ENCODE results near the gene ACTL10.
"Not testable (repeated sequence)": the region's sequence is repeated elsewhere in the genome, so short reads cannot be mapped to it uniquely, and the experiment has no call there.

Gene ACTL10

DNA sequence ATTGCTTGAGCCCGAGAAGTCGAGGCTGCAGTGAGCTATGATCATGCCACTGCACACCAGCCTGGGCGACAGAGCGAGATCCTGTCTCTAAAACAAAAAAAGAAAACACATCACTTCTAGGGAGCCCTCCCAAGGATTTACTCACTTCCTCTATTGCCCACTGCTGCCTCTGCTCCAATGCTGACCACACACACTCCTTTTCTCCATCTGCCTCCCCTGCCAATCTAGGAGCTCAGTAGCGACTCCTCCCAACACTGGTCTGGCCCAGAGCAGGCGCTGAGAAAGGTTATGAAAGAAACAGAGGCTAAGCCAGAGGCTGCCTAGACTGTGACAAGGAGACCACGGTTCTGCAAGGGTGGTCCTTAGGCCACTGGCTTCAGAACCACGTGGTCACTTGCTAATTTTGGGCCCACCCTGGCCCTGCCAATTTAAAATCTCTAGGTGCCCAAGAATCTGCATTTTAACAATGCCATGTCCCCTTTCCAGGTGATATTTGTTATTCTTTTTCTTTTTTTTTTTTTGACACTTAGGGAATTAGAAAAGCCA, 20.7 kb downstream of the ACTL10 start:
- DNase-seq (ENCODE audit: low read depth, low spot score): no peak
- H3K4me3 ChIP-seq (ENCODE audit: low read length): no peak overlapping the region

DNA sequence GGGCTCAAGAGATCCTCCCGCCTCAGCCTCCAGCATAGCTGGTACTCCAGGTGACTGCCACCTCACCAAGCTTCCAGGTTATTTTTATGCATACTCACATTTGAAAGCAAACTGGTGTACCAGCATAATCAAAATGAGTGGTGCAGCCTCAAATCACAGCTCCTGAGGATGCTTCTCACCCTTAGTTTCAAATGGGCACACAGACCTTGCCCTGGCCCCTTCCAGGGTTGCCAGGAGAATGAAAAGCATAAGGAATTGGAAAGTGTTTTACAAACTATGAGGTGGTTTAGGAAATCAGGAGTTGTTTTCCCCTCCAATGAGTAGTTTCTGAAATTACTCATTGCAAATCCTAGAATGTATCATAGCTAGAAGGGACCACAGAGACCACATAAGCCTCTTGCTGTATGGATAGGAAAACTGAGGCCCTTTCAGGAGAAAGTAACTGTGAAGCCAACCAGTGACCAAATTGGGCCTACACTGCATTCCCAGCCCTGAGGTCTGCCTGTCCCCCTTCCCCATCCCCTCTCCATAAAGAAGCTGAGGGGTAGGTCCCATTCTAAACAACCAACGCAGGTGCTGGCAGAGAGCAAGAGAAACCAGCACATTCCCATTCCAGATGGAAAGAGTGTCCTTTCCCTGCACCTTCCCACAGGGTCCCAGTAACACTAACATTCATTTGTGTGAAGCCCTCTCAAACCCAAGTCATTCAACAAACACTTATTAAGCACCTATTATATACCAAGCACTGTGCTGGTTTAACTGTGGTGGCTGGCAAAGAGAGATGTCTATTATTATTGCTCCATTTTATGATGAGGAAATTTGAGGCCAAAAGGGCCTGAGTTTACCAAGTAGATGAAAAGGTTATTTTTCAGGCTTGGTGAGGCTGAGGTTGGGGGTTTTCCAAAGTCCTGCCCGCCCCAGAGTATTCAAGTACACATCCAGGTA, 21.5 kb downstream of the ACTL10 start:
- no peak for DNase-seq (ENCODE audit: low read depth, low spot score)

DNA sequence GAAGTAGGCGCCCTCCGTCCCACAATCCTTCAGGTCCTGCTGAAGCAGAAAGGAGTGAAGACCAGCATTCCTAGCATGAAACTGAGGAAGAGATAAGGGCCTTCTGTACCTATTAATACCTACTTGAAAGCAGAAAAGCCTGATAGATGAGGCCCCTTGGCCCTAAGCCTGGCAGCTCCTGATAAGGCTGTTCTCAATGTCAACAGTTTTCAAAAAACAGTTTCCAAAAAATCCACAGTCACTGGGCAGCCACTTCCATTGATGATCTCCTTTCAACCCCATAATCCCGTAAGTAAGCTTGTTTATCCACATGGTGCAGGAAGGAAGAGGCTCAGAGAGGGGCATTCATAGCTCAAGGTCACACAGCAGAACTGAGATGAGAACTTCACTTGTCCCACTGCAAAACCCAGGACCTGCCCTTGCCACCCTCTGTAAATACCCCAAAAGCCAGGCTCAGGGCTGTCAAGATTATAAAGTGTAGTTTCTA, 22.2 kb downstream of the ACTL10 start:
- no peak overlapping the region for H3K4me3 ChIP-seq (ENCODE audit: low read length)
- no peak for DNase-seq (ENCODE audit: low read depth, low spot score)

More for the DNA sequence above, 21.5 kb downstream of the ACTL10 start:
- no peak overlapping the region for H3K4me3 ChIP-seq (ENCODE audit: low read length)

DNA sequence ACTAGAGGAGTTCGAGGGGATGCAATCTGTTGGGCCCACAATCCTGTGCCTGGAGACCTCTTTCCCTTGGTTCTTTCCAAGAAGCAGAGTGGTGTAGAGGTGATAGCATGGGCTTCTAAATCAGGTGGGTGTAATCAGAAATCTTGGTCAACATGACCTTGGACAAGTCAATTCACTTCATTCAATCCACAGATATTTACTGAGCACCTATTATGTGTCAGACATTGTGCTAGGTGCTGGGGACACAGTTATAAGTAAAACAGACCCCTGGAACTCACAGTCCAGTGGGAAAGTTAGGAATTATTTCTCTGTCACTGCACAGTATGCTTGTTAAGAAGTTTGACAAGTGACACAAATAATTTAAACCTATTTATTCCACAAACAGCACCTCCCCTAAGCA, 22.8 kb downstream of the ACTL10 start:
- no peak overlapping the region for H3K4me3 ChIP-seq (ENCODE audit: low read length)

DNA sequence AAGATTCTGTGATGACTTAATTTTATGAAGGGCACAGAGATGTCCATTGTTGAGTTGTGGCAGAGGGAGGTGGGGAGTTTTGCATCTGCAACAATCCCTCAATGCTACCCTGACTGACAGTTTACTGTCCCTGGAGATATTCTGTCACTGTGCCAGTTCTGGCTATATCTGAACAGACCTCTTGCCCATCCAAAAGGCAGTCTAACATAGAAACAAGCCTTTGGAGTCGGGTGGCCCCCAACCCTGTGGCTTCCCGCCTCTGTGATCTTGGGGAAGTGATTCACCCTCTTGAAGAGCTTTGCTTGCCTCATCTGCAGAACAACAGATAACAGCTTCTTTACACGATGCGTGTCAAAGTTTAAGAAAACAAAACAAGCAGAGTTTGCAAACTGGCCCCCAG, 23.2 kb downstream of the ACTL10 start:
- peak overlapping the region; percentile 11; the same call in 1 of the 2 replicates for H3K4me3 ChIP-seq (ENCODE audit: low read length)
- peak; percentile 81 for DNase-seq (ENCODE audit: low read depth, low spot score)

More for the DNA sequence above, 22.8 kb downstream of the ACTL10 start:
- no peak for DNase-seq (ENCODE audit: low read depth, low spot score)

DNA sequence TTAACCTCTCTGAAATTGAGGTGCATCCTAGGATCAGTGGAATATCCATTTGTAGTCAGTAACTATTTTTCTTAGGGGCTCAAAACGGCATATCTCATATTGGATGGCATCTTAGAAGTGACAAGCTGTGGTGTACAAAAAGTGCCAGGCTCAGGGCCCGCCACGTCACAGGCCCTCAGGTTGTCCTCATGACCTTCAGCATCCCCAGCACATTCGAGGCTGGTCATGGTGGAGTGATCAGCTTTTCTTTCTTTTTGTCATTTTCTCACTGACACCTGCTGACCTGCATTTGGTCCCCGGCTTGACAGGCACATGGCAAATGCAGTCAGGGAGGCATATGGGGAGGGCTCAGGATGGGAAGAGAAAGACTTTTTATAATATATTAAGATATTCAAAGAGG, 26.5 kb downstream of the ACTL10 start:
- H3K4me3 ChIP-seq (ENCODE audit: low read length): no peak overlapping the region
- DNase-seq (ENCODE audit: low read depth, low spot score): no peak

DNA sequence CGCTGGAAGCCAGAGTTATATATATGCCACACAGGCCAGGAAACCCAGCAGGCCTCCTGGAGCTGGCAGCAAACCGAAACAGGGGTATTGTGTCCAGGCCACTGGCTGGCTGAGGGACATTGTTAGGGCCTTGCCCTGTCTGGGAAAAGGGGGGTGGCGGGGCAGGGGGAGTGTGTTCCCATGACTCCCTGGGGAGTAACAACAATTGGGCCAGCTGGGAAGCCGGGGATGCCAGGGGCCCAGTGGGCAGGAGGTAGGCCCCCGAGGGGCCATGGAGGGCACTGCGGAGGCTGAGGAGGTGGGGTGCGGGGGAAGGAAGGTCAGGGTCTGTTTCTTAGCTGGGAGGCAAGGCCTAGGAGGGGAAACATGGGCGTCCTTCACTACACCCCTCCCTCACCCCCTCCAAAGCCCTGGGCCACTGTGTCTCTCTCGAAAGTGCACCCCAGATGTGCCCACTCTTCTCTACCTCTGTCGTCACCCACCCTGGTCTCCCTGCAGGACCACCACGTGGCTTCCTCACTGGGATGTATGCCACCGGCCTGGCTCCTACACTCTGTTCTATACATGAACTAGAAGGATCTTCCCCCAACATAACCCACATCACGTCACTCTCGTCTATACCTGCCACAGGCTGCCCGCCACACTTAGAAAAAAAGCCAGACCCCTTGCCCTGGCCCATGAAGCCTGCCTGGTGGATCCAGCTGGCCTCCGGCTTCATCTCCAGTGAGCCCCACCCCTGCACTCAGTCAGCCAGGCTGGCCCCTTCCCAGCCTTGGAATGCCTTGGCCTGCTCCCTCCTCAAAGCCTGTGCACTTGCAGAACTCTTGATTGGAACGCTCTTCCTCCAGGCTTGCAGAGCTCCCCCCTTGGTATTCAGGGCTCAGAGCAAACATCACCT, 27.2 kb downstream of the ACTL10 start:
- DNase-seq (ENCODE audit: low read depth, low spot score): no peak
- no peak overlapping the region for H3K4me3 ChIP-seq (ENCODE audit: low read length)

DNA sequence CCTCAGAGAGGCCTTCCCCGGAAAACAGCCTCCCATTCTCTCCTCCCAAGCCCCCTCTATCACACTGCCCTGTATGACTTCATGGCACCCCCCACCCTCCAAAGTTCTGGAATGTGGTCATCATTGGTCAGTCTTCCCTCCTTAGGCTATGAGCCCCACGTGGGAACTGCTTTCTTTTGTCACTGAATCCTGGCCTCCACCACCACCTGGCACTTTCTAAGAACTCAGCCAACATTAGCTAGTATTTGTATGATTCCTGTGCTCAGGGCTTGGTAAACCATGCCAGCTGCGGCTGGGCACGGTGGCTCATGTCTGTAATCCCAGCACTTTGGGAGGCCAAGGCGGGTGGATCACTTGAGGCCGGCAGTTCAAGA, 27.9 kb downstream of the ACTL10 start:
- DNase-seq (ENCODE audit: low read depth, low spot score): no peak
- H3K4me3 ChIP-seq (ENCODE audit: low read length): no peak overlapping the region

DNA sequence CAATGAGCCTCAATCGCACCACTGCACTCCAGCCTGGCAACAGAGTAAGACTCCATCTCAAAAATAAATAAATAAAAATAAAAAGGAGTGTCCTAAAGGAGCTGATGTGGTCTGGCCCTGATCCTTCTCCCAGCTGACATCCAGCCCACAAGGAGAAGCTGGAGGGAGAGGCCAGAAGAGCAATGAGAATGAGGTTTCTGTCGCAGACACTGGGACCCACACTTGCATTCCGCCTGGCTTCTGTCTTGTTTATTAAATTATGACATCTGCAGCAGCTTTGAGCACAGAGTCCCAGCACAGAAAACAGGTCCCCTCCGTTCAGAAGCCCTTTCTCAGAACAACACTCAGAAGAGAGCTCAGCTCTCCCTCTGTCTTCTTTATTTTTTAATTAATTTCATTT, 29.7 kb downstream of the ACTL10 start:
- no peak overlapping the region for H3K4me3 ChIP-seq (ENCODE audit: low read length)
- DNase-seq (ENCODE audit: low read depth, low spot score): no peak

DNA sequence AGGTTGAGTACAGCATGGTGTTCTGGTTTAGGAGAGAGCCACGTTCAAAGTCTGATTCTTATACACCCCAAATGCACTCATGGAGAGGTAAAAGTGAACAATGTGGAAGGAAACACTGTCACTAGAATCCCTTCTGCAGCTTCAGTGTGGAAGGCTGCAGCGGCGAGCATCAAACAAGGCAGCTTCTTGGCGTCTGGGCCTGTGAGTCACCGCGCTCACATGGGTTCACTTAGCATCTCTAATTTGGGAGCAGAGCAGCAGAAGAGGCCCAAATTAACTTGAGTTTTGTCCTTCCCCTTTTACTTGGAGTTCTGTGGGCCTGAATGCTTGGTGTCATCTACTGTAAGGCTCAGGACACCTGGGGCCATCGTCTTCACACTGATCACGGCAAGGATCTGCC, 30.4 kb downstream of the ACTL10 start:
- H3K4me3 ChIP-seq (ENCODE audit: low read length): no peak overlapping the region
- DNase-seq (ENCODE audit: low read depth, low spot score): no peak

DNA sequence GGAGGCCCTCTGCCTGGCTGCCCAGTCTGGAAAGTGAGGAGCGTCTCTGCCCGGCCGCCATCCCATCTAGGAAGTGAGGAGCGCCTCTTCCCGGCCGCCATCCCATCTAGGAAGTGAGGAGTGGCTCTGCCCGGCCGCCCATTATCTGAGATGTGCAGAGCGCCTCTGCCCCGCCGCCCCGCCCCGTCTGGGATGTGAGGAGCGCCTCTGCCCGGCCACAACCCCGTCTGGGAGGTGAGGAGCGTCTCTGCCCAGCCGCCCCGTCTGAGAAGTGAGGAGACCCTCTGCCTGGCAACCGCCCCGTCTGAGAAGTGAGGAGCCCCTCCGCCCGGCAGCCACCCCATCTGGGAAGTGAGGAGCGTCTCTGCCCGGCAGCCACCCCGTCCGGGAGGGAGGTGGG, 32.2 kb downstream of the ACTL10 start:
- DNase-seq (ENCODE audit: low read depth, low spot score); H3K4me3 ChIP-seq (ENCODE audit: low read length): not testable (repeated sequence)

DNA sequence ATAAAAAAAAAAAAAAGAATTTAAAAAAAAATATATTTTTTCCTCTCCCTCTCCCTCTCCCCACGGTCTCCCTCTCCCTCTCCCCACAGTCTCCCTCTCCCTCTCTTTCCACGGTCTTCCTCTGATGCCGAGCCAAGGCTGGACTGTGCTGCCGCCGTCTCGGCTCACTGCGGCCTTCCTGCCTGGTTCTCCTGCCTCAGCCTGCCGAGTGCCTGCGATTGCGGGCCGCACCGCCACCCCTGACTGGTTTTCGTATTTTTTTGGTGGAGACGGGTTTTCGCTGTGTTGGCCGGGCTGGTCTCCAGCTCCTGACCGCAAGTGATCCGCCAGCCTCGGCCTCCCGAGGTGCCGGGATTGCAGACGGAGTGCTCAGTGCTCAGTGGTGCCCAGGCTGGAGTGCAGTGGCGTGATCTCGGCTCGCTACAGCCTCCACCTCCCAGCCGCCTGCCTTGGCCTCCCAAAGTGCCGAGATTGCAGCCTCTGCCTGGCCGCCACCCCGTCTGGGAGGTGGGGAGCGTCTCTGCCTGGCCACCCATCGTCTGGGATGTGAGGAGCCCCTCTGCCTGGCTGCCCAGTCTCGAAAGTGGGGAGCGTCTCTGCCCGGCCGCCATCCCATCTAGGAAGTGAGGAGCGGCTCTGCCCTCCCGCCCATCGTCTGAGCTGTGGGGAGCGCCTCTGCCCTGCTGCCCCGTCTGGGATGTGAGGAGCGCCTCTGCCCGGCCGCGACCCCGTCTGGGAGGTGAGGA, 34.1 kb downstream of the ACTL10 start:
- not testable (repeated sequence) for H3K4me3 ChIP-seq (ENCODE audit: low read length); DNase-seq (ENCODE audit: low read depth, low spot score)

DNA sequence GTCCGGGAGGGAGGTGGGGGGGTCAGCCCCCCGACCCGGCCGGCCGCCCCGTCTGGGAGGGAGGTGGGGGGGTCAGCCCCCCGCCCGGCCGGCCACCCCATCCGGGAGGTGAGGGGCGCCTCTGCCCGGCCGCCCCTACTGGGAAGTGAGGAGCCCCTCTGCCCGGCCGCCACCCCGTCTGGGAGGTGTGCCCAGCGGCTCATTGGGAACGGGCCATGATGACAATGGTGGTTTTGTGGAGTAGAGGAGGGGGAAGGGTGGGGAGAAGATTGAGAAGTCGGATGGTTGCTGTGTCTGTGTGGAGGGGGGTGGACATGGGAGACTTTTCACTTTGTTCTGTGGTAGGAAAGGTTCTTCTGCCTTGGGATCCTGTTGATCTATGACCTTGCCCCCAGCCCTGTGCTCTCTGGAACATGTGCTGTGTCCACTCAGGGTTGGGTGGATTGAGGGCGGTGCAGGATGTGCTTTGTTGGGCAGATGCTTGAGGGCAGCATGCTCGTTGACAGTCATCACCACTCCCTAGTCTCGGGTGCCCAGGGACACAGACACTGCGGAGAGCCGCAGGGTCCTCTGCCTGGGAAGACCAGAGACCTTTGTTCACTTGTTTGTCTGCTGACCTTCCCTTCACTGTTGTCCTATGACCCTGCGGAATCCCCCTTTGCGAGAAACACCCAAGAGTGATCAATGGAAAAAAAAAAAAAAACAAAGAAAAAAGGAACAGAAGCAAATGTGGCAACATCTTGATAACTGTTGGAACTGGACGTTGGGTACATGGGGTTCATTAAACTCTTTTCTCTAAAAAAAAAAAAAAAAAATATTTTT, 35.1 kb downstream of the ACTL10 start:
- H3K4me3 ChIP-seq (ENCODE audit: low read length): no peak overlapping the region
- no peak for DNase-seq (ENCODE audit: low read depth, low spot score)

DNA sequence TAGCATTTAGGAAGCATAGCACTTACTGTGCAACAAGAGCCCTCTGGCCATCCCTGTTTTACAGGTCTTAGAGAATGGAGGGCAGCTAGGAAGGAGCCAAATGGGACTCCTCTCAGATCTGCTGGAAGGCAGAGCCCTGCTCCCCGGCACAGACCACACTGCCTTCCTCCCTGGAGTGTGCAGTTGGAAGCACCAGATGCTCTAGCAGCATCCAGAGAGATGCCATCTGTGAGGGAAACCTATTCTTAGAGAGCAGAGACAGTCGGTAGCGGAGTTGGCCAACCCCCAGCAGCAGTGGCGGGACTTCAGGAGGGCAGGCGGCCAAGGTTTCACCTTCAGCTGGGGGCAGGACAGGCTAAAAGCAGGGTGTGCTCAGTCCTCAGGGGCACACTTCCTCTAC, 36.1 kb downstream of the ACTL10 start:
- no peak overlapping the region for H3K4me3 ChIP-seq (ENCODE audit: low read length)
- no peak for DNase-seq (ENCODE audit: low read depth, low spot score)

DNA sequence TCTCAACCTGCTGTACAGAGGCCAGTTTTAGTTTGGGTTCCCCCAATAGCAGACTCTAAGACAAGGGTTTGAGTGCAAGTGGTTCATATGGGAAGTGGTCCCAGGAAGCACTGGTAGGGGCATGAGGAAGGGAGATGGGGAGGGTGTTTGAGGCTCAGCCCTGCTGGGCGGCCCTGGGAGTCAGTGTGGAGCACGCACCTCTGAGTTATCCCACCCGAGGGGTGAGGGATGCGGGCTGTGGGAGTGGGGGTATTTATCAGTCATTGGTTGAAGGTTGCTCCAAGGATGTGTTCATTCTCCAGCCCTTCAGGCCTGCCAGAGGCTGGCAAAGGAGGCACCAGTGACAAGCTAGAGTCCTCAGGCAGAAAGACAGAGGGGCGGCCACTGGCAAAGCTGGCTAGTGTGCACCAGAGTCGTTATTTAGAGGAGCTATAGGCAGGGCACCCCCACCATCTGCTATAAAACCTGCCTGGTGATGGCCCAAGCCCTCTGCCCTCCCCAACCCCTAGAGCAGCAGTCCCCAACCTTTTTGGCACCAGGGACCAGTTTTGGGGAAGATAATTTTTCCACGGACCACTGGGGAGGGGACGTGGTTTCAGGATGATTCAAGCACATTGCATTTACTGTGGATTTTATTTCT, 36.9 kb downstream of the ACTL10 start:
- DNase-seq (ENCODE audit: low read depth, low spot score): no peak
- H3K4me3 ChIP-seq (ENCODE audit: low read length): no peak overlapping the region

DNA sequence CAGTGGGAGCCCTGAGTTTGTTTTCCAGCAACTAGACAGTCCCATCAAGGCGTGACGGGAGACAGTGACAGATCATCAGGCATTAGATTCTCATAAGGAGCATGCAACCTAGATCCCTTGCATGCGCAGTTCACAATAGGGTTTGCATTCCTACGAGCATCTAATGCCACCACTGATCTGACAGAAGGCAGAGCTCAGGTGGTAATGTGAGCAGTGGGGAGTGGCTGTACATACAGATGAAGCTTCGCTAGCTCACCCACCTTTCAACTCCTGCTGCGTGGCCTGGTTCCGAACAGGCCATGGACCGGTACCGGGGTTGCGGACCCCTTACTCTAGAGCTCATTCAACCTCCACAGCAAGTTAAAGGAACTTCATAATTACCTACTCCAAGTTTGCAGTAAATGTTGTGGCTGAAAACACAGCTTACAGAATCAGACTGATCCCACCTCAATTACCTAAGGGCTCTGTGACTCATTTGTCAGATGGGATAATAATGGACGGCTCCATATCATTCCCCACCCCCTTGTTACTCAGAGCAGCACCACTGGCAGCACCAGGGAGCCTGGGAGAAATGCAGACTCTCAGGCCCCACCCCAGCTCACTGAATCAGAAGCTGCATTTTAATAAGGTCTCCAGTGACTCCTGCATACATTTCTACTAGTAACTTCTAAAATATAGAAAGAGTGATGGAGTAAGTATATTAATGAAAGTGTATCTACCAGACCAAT, 37.6 kb downstream of the ACTL10 start:
- H3K4me3 ChIP-seq (ENCODE audit: low read length): no peak overlapping the region
- no peak for DNase-seq (ENCODE audit: low read depth, low spot score)

DNA sequence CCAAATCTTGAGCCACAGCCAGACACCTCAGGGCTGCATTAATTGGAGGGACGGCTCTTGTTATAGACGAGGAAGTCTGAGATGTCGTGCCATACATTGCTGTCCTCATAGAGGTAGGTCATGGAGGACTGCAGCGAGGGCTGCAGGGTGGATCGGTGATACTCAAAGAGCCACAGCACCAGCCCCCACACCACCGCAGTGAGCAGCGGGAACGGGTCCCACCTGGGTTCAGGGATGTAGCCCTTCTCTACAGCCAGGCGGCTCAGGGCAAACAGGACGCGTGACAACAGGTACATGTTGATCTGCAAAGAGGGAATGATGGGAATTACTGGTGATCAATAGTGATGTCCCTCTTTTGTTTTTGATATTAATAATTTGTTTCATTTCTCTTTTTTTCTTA, 40.9 kb downstream of the ACTL10 start:
- DNase-seq (ENCODE audit: low read depth, low spot score): no peak
- H3K4me3 ChIP-seq (ENCODE audit: low read length): no peak overlapping the region
